NB4 (cell line): ENCODE data around the gene CD3G.

Experiments
- DNase-seq: peaks from one replicate; pipeline ENCODE4 v3.0.0; 2010; ENCODE audit warnings: low read depth
- H3K4me3 ChIP-seq: one replicate; pipeline ENCODE4 v1.5.1; 2011; ENCODE audit warnings: mild to moderate bottlenecking, low read depth, low read length, moderate library complexity
- CTCF ChIP-seq: IDR thresholded peaks from one replicate; pipeline ENCODE4 v1.5.1; 2012; ENCODE audit warnings: low read depth, low read length
- MYC ChIP-seq: IDR thresholded peaks from 2 replicates; pipeline ENCODE4 v1.6.1; 2011; ENCODE audit warnings: low read depth, low read length
- POLR2A ChIP-seq: IDR thresholded peaks from 2 replicates; pipeline ENCODE4 v1.6.1; 2011; ENCODE audit warnings: mild to moderate bottlenecking; ENCODE audit not compliant: insufficient read length; ENCODE audit errors: extremely low read depth
- TF ChIP-seq, protein P1 (sequence below): IDR thresholded peaks from 2 replicates; pipeline ENCODE4 v1.6.1; 2011; ENCODE audit warnings: low read depth, low read length

Gene CD3G

DNA sequence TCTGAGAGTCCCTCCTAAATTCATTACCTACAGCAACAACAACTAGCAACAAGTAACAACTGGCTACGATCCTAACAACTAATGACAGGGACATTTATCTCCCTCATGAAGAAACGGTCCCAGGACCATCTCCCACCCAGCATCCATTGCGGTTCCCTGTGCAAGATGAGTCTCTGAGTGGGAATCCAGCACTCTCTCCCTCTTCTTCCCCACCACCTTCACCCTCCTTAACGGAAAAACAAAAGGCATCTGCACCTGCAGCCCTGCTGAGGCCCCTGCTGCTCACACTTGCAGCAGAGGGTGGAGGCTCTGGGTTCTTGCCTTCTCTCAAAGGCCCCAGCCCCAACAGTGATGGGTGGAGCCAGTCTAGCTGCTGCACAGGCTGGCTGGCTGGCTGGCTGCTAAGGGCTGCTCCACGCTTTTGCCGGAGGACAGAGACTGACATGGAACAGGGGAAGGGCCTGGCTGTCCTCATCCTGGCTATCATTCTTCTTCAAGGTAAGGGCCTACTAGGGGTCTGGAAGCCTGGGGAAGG lies at the start of gene CD3G:
Gene CD3G (plus strand): TSS at position 364 of the 535 bp plus-strand sequence. CDS start 80 bp downstream, at position 444.
- TF ChIP-seq MYC: no peak
- TF ChIP-seq CTCF: no peak
- TF ChIP-seq POLR2A: no peak
- TF ChIP-seq, protein P1, sequence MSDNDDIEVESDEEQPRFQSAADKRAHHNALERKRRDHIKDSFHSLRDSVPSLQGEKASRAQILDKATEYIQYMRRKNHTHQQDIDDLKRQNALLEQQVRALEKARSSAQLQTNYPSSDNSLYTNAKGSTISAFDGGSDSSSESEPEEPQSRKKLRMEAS: no peak
- no peak within 1 kb of the TSS for H3K4me3 ChIP-seq
- DNase-seq: no peak

GRCh38 chr11:118295199-118295598 lies 48.9 kb upstream of the CD3G start:
- H3K4me3 ChIP-seq: no peak overlapping the region
- TF ChIP-seq MYC (no peak), POLR2A (no peak), CTCF (no peak)
- TF ChIP-seq, protein P1: no peak
- DNase-seq: no peak

DNA sequence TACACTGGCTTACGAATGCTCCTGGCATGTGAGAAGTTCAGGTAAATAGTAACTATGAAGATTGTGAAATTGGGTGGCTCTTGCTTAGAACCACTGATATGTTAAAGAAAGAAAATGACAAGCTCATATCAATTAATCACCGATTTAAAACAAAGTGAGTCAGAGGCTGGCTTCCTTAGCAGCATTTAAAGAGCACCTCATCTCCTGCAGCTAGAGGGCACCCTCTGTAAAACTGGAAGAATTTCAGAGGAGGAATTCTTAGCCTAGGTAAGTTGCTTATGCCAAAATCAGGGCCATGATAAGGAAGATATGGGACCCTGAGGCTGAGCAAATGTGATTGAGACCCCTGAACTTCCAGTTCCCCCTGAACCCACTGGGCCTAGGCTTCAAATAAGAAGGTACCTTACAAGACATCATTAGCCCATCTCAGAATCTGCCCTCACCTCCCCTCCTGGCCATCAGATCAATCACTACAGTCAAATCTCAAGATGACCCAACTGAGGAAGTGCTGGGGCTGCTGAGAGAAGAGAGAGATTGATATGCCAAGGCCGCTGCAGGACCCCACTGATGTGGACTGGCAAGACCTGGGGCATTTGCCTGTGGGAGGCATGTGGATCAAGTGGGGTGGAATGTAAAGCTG lies 48.2 kb upstream of the CD3G start:
- TF ChIP-seq CTCF (peak; percentile 73), POLR2A (no peak), MYC (0 out of 2 replicates have a peak, but pooled peaks have one; percentile 16)
- TF ChIP-seq, protein P1: no peak
- DNase-seq: peak; percentile 67
- H3K4me3 ChIP-seq: no peak overlapping the region

DNA sequence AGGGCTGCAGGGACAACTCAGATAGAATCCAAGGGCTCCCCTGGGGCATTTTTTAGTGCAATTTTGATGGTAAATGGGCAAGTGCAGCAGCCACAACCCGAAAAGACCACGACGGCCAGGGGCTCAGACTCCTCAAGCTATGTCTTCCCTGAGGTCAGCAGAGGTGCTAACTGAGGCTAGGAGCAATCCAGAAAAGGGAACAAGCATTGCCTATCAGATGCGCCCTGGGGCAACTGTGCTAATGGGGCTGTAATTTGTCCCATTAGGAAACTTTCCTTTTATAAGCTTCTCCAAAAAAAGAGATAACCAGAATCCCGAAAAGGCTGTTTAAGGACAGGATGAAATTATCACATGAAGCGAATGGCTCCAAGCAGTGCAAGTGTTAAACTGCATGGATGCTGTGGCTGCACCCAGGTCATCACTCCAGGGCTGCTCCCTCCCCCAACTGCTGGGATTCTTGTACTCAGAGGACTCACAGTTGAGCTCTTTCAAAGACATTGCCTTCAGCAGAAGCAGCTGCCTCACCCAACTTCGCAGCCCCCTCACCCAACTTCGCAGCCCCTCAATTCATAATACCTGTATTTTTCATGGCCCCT lies 42.4 kb upstream of the CD3G start:
- H3K4me3 ChIP-seq: no peak overlapping the region
- no peak for TF ChIP-seq CTCF
- TF ChIP-seq, protein P1: no peak
- TF ChIP-seq POLR2A: no peak
- no peak for TF ChIP-seq MYC
- no peak for DNase-seq

GRCh38 chr11:118304227-118304567 lies 39.9 kb upstream of the CD3G start:
- TF ChIP-seq CTCF (no peak), POLR2A (no peak), MYC (no peak)
- TF ChIP-seq, protein P1: no peak
- DNase-seq: no peak

More at GRCh38 chr11:118304227-118304567, 39.9 kb upstream of the CD3G start:
- H3K4me3 ChIP-seq: no peak overlapping the region
